Activated CD8-positive, alpha-beta memory T cell treated with anti-CD3 and anti-CD28 coated beads, Interleukin-2, amount 50 U/mL, for 1 hour (primary cell): ENCODE results near the gene ZSWIM2.
"Not testable (repeated sequence)": the region's sequence is repeated elsewhere in the genome, so short reads cannot be mapped to it uniquely, and the experiment has no call there.

Experiments
- DNase-seq: peaks from one replicate; pipeline ENCODE4 v3.0.0-alpha.2; 2020; ENCODE audit errors: extremely low read depth

Gene ZSWIM2, protein sequence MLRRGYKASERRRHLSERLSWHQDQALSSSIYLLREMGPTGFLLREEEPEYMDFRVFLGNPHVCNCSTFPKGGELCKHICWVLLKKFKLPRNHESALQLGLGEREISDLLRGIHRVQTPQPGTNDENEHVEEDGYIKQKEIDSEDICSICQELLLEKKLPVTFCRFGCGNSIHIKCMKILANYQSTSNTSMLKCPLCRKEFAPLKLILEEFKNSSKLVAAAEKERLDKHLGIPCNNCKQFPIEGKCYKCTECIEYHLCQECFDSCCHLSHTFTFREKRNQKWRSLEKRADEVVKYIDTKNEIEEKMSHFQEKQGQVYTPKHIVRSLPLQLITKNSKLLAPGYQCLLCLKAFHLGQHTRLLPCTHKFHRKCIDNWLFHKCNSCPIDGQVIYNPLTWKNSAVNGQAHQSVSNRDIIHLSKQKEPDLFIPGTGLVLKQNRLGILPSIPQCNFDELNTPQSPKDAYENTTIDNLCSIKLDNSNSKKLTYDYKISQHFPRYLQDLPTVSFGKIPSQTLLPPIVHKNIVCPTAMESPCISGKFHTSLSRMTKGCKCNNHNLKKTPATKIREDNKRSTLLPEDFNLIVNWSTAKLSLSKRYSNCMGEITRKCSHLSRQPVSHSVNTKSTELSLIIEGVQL

GRCh38 chr2:186848873-186849578, at the start of gene ZSWIM2:
TSS of gene ZSWIM2 (minus strand) at chr2:186849170. CDS start at chr2:186849130, 40 bp downstream.
- no peak for DNase-seq

GRCh38 chr2:186896220-186896619, 47.2 kb upstream of the ZSWIM2 start:
- DNase-seq, result not testable (repeated sequence)

DNA sequence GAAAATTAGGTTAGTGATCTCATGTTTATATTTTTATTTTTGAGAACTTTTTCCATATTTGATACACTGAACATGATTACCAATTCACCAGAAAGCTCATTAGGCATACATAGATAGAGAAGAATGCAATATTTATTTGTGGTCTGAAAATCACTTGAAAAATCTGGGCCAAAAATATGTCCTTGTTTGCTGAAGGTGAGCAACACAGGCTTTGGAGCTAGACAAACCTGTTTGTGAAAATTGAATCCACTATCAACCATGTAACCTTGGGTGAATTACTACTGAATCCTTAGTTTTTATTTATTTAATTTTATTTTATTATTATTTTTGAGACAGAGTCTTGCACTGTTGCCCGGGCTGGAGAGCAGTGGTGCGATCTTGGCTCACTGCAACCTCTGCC, 46.5 kb upstream of the ZSWIM2 start:
- DNase-seq, result no peak

- DNase-seq, result no peak
Observed at GRCh38 chr2:186894478-186894877, 45.5 kb upstream of the ZSWIM2 start.

DNA sequence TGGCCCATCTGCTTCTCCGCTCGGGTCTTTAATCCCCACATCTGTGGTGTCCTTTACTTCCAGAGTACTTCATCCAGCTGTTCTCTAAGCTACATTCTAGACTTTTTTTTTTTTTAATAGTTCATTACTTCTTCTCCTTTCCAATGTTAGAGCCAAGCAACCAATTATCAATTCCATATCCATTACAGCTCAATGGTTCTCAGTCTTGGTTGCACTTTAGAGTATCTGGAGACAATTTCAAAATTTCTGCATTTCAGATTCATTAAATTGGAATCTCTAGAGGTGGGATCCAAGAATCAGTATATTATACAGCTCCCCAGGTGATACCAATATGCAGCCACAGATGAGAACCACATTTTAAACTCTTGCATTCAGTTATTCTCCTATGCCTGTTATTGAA, 43.9 kb upstream of the ZSWIM2 start:
- no peak for DNase-seq

DNA sequence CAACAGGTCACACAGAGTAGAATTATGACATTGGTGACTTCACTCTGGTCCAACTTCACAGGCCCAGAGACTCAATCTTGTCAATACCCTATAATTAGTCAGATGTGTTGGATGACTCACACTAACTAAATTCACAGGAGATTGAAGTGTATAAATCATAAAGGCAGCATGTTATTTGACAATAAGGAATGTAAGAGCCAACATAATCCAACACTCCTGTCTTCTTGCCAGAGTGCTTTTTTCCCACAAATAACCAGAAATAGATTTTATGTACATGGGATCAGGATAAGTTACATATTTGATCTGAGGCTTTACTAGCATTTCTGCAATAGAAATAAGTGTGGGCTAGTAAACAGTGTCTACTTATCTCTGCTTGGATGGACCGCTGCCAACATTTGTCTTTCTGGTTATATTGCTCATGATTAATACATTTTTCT, 42.2 kb upstream of the ZSWIM2 start:
- no peak for DNase-seq

DNA sequence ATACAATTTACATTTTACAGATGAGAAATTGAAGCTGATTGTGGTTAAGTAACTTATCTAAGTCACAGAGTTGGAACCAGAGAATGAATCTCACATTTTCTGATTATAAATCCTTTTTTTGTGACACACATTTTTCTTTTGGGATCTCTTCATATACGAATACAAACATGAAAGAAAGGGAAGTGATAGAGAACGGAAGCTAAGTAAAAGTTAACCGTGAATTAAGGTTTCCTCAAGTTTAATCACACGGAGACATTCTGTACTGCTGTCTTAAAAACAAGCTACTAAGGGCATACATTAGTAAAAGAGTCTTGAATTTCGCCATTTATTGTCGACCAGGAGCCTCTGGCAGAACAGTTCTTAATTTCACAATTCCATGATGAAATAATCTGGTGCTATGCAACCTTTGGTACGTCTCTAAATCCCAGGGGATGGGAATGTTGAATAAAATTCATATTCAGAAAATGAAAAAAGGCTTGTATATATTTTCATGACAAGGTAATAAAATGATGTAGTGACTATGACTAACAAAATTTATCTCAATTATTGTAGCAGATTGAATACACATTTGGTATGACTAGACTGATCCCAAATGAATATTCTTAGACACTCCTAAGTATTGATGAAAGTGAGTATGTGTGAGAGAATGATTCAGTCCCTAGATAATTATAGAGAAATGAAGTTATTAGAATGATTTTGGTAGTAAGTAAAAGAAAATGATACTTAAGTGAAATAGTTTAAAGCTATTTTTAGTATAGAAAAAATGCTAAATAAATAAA, 40.3 kb upstream of the ZSWIM2 start:
- no peak for DNase-seq

DNA sequence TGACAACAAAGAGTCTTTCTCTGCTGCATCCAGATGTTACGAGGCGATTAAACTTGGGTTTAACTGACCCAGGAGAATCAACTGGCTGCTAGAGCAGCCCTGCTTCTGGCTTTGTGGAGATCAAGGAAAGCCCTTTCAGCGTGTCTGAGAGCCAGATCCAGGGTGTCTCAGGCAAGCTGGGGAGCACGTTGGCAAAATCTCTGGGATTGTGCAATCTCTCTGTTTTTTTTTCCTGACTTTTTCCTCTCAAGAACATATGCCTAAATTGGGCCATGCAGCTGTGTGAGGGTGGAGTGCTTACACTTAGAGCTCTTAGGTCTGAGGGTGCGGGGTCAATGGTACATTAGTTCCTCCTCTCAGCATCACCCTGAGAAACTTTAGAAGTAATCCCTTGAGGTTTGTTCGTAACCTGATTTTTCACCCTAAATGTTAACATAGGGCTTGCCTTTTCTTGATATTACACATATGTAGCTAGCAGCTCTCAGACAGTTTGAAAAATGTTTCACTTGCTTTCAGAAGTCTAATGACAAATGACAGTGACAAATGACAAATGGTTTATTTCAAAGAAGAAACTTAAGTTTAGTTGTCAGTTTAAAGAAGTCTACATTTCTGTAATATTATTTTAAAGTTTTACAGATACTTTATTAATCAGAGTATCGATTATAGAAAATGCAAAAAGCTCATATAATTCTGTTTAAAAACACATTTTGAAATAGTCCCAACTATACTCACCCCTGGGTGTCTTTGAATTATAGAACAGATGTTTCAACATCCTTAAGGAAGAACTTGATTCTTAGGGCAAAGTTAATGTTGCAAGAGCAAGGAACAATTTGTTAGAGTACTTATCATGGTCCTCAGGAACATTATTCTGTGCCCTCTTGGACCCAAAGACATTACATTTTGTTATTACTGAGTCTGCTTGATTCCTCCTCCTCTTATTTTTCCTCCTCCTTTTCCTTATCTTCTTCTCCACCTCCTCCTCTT, 38.4 kb upstream of the ZSWIM2 start:
- DNase-seq, result no peak

DNA sequence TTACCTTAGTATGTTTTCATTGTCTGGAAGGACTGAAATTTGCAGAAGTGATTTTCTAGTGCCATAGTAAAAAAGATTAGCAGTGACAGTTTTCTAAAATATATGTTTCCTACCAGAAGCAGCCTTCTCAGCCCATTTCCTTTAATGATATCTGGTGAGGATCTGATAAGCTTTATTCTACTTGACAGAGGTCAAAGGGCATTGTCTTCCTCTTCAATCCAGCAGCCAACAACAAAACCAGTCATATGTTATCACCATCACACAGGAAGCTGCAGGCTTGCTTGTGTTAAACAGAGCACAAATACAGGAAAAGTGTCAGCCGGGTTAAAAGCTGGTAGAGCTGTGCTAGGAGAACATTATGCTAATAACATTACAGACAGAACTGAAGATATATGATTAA, 35.6 kb upstream of the ZSWIM2 start:
- no peak for DNase-seq

GRCh38 chr2:186883666-186884065, 34.7 kb upstream of the ZSWIM2 start:
- no peak for DNase-seq

DNA sequence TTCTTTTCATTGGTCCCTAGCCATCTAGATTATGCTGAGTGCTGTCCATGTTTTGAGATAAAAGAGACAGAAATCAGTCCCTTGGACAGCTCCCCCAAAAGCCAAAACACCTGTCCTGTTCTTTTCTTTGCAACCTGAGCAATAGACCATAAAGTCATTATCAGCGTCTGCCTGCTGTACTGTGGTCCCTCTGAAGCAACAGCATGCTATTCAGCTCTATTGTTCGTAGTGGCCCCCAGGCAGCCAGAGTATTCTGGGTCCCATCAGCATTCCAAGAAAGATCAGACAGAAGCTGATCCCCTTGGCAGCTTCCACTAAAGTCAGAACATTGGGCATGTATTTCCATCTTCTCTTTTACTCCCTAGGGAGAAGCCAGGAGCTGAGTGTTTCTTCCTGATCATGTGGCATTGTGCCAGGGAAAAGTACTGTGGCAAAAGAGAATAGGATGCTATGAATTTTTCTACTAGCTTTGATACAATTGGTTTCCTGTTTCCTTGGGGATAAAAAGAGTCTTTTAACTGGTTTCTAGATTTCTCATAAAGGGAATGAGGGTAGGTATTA, 33.6 kb upstream of the ZSWIM2 start:
- no peak for DNase-seq

DNA sequence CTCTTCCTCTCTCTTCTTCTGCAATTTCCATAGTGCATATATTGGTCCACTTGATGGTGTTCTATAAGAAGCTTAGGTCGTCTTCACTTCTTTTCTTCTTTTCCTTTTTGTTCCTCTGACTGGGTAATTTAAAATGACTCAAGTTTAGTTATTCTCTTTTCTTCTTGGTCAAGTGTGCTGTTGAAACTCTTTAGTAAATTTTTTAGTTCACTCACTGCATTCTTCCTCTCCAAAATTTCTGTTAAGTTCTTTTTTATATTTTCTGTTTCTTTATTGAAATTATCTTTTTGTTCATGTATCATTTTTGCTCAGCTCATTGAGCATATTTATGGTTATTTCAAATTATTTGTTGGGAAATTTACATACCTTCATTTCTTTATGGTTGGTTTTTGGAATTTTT, 32.7 kb upstream of the ZSWIM2 start:
- no peak for DNase-seq

- DNase-seq, result no peak
Observed at GRCh38 chr2:186879312-186879711, 30.3 kb upstream of the ZSWIM2 start.

DNA sequence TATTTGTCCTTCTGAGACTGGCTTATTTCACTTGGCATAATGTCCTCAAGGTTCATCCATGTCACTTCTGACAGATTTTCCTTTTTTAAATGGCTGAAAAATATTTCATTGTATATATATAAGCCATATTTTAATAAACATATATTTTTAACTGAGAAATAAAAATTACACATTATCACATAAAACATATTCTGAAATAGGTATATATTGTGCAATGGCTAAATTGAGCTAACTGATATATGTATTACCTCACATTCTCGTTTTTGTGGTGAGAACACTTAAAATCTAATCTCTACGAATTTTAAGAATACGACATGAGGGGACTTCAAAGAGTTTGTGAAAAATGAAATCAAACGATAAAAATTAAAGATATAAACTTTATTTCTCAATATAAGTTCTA, 25.7 kb upstream of the ZSWIM2 start:
- DNase-seq, result no peak

DNA sequence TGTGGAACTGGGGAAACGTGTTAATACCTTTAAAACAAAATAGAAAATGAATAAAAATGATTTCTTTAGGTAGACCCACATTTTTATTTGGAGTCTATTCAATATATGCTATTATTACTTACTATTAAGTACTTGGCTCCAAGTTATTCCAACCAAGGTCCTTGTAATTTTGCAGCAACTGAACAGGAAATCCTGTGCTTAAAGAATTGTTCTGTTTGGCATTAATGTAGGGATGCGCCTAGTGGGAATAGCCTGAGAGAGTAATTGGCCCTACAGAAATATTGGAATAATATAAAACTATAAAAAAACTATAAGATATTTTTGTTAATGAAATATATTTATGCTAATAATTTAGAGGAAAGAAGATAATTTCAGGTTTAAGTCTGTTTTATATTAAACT, 22.9 kb upstream of the ZSWIM2 start:
- no peak for DNase-seq

GRCh38 chr2:186868344-186868743, 19.4 kb upstream of the ZSWIM2 start:
- DNase-seq, result no peak

GRCh38 chr2:186862869-186863709, 14.1 kb upstream of the ZSWIM2 start:
- no peak for DNase-seq

- DNase-seq, result no peak
Observed at GRCh38 chr2:186855216-186855615, 6.2 kb upstream of the ZSWIM2 start.

DNA sequence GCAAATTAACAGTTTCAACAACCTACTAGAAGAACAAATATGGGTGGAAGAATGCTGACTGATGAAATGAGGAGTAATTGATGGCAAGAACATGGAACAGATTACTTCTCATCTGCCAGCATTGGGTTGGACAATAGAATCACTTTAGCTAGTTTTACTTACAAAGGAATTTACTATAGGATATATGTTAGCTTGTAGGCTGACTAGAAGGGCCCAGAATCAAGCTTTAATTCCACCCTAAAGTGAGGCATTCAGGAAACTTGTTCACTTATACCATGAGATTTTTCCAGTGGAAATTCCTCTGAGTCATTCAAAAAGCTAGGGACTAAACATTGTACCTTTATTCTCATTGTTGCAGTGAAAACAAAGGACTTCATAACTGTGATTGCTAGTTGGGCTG, 5.0 kb upstream of the ZSWIM2 start:
- DNase-seq, result no peak

DNA sequence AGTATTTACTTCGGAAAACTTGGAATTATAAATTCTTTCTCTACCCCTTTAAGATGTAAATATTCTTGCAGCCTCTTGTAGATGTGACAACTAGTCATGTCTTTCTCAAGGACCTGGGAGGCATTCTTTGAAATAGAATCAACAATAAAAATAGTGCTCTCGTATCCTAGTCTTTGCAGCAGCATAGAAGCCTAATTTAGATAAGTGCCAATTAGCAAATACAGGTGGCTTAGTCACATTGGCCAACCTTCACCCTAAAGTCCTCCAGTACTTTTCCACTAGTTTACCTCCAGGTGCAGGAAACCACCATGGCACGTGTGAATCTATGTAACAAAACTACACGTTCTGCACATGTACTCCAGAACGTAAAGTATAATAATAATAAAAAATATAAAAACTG, 3.5 kb upstream of the ZSWIM2 start:
- no peak for DNase-seq
